HG03039 (cell line): Measurements from ENCODE around the gene ATG2A.

Source experiments
- ATAC-seq: cut with Tn5 transposase; IDR thresholded peaks from one replicate; pipeline ENCODE4 v1.9.1; 2021; ENCODE audit warnings: mild to moderate bottlenecking, moderate library complexity; ENCODE audit not compliant: unreplicated experiment

Gene ATG2A

DNA sequence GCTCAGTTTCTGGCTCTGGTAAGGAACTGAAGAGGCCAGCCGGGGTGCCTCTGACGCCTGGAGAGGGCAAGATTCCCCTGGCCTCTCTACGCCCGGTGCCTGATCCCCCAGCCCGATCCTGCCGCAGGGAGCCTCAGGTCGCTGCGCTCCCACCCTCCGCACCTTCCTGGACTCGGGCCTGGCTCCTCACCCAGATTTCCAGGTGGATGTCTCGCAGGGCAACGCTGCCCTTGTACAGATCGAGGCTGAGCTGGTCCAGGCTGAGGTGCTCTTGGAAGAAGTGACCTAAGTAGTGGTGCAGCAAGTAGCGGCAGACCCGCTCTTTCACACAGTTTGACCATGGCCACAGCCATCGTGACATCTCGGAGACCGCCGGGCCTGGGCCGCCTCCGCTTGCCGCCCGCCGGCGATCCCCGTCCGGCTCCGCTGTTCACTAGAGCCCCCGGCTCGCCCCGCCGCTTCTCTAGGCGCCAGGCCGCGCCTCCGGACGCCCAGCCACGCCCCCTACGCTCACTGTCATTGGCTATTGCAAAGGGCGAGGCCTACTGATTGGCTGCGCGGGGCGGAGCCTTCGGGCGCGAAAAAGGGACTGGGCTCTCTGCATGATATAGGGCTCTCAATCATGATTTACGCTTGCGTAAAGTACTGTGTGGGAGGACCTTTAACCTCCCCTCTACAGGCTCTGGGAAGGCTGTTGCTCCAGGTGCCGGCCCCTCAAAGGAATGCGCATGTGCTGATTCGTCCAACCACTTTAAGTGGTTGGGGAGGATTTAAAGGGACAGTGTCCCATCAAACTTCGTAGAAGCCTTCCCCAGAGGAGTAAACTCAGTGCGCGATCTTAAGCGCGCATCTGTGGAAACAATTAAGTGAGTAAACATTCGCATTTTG, at the start of gene ATG2A:
TSS of gene ATG2A (minus strand) at position 435 of the 888 bp plus-strand sequence. CDS start at position 361, 74 bp downstream.
- peak; percentile 87 for ATAC-seq

DNA sequence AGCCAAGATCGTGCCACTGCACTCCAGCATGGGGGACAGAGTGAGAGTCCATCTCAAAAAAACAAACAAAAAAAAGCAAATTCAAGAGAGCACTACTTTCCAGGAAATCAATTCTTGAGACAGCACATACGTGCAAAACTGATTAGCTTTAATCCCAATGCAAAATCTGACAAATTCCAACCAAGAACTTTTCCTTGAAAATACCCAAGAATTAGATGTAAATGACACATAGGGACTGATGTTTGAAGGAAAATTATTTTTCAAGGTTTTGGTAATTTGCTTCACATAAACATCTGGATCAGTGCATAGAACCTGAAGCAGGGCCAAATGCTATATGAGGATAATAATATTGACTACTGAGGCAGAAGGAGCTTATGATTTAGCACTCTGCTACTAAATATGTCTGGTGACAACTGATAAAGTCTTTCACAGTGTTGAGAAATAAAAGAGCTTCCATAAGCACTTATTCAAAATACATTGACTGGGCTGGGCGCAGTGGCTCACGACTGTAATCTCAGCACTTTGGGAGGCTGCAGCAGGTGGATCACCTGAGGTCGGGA, 46.1 kb upstream of the ATG2A start:
- no peak for ATAC-seq

DNA sequence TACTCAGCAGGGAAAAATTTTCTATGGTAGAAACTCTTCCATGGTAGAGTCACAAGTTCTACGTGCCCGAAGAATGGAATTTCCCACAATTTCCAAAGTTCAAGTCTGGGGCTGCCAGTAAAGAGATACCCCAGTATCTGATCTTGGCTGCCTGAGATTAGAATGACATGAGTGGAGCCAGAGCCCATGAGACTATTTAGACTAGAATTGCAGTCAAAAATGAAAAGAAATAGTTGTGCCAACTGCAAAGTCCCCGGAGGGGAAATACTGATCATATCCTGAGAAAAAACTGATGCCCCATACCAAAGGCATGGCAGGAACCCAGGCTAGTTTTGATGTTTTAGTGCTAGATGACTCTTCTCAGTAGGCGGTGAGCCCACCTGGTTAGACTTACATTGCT, 43.7 kb upstream of the ATG2A start:
- no peak for ATAC-seq

DNA sequence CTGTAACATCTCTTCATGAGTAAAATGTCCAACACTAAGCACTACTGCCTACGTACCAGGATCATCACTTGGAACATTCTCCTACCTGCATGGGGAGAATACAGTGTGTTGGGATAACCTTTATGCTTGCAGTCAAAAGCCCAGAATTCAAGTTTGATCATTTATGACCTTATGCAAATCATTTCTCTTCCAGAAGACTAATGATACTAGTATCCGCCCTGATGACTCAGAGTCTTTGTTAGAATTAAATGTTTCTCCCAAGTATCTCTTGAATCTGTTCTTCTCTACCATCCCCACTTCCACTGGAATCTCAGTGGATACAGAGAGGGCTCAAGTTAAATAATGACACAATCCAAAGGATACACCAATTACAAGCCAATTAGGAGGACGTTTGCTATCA, 42.5 kb upstream of the ATG2A start:
- ATAC-seq = no peak

DNA sequence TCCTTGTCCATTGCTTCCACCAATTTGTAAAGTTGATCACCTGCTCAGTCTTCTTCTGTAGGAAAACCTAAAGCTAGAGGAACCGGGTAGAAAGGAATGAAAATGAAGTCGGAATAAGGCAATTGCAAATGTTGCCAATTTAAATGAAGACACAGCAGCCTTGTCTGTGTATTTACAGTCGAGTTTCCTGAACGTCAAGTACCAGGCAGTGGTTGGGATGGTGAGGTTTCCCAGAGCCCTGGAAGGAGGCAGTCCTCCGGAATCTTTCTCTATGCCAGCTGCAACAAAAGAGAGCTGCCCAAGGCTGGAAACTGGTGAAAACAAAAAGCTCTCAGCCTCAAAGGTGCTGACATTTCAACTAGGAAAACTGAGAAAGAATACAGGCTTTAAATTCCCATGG, 37.2 kb upstream of the ATG2A start:
- ATAC-seq = no peak

DNA sequence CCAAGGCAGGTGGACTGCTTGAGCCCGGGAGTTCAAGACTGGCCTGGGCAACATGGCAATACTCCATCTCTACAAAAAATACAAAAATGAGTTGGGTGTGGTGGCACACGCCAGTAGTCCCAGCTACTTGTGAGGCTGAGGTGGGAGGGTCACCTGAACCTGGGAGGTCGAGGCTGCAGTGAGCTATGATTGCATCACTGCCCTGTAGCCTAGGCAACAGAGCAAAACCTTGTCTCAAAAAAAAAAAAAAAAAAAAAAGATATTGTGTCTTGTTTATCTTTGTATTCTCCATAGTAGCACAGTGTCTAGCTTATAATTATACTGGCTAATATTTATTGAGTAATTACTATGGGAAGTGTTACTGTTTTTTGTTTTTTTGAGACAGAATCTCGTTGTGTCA, 34.5 kb upstream of the ATG2A start:
- ATAC-seq = no peak

DNA sequence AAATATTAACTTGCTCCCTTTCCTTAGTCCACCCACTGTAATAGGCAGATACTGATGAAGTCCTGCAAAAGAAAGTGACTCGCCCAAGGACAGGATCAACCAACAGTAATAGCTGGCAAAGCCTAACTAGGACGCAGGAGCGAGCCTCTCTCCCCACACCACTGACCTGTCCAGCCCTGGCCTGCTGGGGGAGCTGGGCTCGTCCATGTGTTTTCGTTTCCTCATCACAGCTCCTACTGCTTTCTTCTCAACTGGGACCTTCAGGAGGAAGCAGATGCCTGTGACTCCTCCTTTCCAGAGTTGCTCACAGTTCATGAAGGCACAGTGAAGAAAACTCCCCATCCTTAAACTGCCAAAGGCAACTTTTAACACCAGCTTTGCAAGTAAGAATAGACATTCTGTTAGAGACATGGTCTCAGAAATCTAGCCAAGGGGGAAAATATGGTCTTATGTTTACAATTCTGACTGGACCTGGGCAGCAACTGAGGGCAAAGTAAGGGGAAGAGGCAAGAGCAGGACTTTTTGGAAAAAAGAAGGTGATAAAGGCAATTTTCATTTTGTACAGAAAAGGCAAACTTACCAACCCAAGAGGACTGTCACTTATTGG, 30.3 kb upstream of the ATG2A start:
- no peak for ATAC-seq

DNA sequence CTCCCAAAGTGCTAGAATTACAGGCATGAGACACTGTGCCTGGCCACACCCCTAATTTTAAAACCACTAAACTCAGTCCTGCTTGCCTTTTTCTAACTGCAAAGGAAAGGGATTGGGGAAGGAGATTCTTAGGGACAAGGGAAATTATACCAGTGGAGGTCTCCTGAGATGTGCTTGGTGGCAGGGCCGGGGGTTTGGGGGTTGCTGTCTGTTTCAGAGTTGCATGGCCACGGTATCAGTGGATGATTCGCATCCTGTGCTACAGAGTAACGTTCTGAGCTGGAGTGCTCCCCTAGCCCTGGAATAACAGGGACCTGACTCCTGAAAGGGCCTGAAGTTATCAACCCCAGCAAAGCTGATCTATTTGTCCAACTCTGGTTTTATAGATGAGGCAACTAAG, 19.5 kb upstream of the ATG2A start:
- ATAC-seq = no peak

DNA sequence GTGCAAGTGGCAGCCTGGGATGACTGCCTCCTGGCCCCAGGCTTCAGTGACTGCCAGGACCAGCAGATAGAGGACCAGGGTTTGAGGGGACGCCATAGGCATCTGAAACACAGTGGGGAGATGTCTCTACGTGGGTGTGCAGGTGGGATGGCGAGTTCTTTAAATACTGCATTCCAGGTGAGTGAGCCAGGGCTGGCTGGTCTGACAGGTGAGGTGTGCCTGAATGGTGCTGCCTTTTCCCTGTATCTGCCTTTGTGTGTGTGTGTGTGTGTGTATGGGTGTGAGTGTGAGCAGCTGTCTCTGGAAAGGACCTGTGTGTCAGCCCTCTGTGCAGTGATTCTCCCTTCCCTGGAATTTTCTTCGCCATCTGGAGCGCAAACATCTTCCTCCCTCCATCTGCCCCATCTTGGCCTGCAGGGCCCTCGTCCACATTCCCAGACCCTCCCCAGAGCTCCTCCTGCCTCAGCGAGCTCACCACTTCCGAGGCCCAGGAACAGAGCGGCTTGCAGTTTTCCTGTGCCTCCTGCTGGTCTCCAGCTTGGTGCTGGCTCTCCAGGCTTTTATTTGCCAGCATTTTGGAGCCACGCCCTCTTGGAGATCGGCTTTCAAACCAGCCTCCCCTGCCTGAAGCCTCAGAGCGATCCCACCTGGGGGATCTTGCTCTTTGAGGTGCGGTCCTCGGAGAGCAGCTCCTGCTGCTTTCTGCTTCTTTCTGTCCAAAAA, 18.5 kb upstream of the ATG2A start, which contains the start of gene GPHA2:
TSS of gene GPHA2 (minus strand) at position 535 of the 723 bp plus-strand sequence. CDS start at position 102, 433 bp downstream.
- ATAC-seq = no peak

DNA sequence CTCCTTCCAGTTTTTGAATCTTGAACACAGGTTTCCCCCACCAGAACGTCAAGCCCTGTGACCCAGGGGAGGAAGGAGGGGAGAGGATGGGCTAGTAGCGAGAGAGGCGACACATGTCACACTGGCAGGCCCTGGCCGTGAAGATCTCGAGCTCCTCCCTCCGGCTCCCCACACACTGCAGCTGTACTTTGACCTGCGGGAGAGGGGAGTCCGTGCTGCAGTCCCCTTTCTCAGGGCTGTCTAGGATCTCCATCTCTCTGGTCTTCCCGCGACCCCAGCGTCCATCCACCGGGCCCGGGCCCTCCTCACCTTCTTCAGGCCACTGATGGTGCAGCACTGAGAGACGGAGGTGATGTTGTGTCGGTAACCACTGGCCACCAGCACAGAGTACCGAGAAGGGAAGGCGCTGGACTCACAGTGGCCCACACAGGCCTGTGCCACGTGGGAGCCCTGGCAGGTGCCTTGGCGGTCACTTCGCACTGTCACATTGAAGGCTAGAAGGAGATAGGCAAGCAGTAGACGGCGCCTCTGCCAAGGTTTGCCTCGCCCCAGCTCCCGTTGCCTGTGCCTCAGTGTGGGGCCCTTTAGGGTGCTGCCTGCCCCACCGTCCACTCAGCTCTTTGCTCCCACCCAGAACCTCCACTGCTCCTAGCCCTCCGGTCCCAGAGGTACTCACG, 17.8 kb upstream of the ATG2A start:
- no peak for ATAC-seq

DNA sequence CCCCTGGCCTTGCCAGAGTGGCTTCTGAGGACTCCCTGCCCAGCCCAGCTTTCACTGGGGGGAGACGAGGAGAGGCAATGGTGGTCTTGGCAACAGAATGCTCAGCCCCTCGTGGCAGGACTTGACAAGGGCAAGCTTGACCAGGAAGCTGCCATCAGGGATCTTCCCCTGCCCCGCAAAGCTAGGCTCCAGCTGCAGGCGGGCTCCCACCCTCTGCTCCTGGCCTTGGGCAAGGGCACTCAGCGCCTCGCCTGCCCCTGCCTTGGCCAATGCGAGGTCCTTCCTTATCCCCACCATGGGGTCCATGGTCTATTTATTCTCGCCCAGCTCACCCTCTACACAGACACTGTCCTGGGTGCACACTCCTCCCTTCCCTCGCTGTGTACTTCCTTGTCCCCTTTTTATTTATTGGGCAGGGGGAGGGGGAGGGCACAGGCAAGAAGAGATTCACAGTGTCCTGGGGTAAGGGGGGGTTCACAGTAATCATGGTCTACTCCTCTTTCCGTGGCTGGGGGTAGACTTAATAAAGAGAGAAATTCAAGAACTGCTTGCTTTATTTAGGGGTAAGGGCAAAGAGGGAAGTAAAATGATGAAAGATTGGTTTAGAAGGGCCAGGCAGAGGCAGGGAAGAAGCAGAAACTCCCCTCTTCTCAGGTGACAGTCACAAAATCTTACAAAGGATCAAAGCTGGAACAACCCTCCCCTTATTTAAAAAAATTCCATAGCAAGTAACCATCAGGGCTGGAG, 17.1 kb upstream of the ATG2A start:
- ATAC-seq = no peak

DNA sequence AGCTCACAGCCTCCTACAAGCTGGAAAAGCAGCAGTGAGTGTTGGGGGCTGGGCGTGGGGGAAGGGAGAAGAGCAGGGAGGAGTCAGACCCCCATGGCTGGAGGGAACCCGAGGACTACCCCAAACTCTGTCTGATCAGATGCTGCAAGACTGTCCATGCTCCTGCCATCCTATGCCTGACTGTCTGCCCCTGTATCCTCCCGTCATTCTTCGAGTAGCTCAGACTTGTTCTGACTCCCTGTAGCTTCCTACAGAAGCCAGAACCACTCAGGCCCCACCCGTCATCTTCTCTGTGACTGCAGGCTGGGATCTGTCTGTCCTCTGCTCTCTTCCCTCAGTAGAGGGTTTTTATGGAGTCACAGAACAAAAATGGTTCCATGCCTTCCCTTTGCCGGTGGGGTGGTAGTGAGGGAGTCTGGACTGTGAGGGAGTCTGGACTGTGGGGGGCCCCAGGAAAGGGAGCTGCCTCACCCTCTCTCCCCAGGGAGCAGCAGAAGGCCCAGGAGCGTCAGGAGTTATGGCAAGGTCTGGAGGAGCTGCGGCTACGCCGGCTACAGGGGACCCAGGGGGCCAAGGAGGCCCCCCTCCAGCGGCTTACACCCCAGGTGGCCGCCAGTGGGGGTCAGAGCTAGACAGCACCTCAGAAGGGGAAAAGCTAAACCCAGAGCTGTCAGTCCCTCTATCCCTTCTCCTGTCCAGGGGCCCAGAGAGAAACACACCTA, 16.4 kb upstream of the ATG2A start:
- ATAC-seq = no peak

DNA sequence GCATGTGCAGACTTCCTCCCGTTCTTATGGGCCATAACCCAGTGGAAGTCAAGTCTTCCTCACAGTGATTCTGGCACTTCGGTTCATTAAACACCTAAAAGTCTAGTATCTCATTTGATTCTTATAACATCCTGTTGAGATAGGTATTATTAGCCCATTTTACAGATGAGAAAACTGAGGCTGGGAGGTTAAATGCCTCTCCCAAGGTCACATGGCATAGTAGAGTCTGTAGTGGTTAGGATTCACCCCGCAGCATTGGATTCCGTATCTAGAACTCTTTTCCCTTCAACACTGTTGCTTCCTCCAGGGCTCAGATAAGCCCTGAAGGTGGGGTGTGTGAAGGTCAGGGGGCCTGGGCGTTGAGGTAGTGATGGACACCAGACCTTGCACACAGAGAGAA, 15.3 kb upstream of the ATG2A start:
- ATAC-seq = no peak

DNA sequence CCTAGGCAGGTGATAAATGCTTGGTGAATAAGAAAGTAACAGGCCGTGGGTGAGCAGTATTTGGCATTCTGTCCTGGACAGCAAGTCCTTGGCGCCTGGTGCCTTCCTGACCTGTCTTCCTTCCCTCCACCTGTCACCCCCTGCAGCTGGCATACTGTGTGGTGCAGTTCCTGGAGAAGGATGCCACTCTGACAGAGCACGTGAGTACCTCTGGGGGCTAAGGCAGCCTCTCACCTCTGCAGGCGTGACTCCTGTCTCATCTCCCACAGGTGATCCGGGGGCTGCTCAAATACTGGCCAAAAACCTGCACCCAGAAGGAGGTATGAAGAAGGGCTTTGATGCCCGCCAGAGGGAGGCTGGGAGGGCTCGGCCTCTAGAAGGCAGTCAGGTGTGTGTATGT, 14.3 kb upstream of the ATG2A start:
- ATAC-seq = no peak

DNA sequence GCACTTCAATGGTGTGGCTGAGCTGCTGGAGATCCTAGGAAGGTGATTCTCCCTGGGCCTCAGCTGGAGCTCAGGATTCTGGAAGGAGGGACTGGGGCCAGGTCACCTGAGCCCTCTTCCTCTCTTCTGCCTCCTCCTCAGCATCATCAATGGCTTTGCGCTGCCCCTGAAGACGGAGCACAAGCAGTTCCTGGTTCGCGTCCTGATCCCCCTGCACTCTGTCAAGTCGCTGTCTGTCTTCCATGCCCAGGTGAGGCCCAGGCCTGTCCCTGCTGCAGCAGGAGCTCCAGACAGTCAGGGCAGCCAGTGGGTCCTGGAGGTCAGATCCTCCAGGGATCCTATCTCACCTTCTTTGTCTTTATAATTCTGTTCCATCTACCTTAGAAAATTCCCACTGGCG, 13.3 kb upstream of the ATG2A start:
- ATAC-seq = no peak

DNA sequence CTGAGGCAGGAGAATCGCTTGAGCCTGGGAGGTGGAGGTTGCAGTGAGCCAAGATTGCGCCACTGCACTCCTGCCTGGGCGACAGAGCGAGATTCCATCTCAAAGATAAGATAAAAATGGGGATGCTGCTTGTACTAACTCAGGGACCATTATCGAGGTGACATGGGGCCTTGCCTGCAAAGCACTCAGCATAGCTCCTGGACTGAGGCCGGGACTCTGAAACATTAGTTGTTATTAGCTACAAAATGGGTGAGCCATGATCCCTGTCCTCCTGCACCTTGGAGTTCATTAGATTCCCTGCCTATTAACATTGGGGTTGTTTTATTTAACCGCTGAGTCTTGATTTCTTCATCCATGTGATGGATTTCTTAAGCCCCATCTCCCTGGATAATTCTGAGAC, 12.6 kb upstream of the ATG2A start:
- ATAC-seq = no peak

DNA sequence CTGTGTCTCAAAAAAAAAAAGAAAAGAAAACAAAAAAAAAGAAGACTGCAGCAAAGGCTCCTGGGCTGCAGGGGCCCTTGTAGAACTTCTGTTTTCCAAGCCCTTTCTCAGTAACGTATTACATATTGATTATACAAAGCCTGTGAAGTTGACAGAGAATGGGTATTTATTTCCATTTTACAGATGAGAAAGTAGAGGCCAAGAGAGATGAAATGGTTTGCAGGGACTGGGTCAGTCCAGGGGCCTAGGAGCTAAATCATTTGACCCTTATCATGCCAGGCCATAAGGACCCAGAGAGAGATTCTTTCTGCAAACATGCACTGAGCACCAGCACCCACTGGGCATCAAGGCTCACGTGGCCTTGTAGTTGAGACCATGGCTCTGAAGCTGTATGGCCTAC, 11.9 kb upstream of the ATG2A start:
- no peak for ATAC-seq

DNA sequence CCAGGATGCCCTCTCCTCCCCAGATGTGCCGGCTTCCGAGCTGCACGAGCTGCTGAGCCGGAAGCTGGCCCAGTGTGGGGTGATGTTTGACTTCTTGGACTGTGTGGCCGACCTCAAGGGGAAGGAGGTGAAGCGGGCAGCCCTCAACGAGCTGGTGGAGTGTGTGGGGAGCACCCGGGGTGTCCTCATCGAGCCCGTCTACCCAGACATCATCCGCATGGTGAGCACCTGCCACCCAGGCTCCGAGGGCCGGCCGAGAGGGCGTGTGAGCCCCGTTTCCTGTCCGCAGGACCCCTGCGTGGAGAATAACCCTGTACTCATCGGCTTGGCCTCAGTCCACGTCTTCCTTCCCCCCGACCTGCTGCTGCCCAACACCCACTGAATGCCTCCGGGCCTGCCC, 9.7 kb upstream of the ATG2A start:
- ATAC-seq = no peak
